CD4-positive, alpha-beta T cell treated with Interleukin-2 at 100 ng/mL for 4 hours (primary cell): ENCODE data around the gene DMPK.
"Not testable (repeated sequence)": the region's sequence is repeated elsewhere in the genome, so short reads cannot be mapped to it uniquely, and the experiment has no call there.

Experiments
- DNase-seq: peaks from one replicate; pipeline ENCODE4 v3.0.0-alpha.2; 2020; ENCODE audit warnings: low spot score

Gene DMPK

DNA sequence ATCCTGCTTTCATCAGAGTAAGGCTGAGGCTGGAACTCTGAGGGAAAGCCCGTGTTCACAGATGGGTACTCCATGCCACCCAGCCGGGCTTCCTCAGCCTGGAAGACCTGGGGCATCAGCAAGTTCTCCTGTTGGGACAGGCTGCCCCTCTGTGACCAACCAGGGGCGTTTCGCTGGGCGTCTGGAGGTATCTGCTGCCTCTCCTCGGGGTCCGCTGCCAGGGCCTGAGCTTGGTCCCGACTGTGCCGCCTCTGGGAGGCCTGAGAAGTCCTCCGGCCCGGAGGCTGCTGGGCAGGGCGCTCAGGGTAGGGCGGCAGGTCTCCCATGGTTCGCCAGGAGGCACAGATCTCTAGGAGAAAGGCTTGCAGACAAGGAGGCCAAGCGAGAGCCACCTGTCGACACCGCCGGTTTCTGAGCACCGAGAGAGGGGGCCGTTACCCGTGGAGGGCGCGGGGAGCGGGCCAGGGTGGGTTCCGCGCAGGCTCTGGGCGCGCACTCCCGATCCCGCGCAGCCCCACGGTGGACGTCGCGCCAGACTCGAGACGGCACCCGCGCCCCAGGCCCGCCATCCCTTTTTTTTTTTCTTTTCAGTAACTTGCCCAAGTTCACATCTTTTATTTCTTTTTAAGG is 32.7 kb upstream of the DMPK start, which contains the start of gene RSPH6A:
Gene RSPH6A, minus strand, starts transcription at position 458 of the 630 bp plus-strand sequence. Its CDS starts 132 bp downstream, at position 326.
- DNase-seq = no peak

DNA sequence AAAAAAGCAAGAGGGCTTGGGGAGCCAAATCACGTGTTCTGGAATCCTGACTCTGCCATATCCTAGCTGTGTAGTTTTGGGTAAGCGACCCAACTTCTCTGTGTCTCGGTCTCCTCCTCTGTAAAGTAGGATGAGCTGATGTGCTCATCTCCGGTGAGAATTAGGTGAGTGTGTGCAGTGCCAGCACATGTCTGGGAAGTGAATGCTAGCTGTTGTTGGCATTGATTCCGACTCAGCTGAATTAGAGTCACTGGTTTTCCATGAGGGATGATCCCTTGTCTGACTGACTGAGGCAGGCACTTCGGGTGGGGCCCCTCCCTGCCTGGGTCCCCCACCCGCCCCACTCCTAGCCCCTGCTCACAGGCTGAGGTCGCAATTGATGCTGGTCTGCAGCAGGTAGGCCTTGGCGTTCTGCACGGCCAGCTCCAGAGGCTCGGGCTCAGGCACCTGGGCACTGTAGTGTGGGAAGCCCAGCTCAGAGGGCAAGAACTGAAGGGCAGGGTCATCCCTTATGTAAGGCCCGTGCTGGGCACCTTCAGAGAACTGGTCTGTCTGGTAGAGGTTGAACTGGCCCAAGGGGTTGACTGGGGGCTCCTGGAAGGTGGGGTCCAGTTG is 32.0 kb upstream of the DMPK start:
- no peak for DNase-seq

DNA sequence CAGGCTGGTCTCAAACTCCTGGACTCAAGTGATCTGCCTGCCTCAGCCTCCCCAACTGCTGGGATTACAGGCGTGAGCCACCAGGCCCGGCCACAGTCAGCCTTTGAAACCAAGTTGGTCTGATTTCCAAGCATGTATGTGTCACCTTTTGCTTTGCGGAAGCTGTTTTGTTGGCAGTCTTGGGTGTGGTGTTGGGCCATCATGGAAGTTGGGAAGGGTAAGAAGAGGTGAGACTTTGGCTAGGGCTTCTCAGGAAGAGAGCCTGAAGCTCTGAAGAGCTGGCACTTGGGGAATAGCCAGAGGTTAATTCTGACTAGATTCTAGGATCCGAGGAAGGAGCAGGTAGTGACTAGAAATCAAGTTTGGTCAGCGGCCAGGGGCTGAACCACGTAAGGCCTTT is 30.0 kb upstream of the DMPK start:
- DNase-seq = no peak

DNA sequence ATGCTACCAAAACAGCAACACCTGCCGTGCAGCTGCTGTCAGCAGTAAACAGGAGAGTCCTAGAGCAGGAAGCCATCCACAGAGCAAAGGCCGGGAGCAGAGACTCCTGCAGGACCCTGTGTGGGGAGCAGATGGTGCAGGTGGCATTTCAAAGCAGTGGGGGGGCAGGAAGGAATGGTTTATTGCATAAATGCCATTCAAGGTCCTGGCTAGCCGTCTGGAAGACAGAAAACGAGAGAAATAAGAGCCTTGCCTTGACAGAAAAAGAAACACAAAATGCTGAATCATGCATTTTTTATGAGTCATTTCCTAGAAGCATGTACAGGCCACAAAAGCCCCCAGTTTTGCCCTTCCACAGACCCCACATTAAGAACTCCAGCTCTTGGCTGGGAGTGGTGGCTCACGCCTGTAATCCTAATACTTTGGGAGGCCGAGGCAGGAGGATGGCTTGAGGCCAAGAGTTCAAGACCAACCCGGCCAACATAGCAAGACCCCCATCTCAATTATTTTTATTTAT is 27.4 kb upstream of the DMPK start:
- no peak for DNase-seq

DNA sequence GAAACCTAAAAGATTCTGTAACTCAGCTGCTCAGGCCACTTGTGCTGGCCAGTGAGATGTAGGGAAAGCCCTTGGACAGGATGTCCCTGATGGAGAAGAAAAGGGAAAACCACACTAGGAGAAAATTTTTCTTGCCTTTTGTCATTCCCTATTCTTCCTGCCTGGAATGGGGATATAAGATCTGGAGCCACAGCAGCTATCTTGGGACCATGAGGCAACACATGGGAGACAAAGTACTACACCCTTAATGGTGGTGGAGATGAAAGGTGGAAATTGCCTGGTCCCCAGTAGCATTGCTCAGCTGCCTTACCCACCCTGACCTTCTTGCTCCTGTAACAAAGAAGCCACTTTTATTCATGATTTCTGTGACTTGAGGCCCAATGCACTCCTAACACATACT is 23.4 kb upstream of the DMPK start:
- no peak for DNase-seq

DNA sequence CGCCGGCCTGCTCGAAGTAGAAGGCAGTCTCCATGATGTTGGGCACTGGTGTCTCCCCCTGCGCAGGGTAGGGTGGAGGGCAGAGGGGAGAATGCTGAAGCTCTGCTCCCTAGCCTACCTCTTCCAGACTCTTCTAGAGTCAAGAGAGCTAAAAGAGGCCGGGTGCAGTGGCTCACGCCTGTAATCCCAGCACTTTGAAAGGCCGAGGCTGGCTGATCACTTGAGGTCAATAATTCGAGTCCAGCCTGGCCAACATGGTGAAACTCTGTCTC is 22.6 kb upstream of the DMPK start:
- no peak for DNase-seq

DNA sequence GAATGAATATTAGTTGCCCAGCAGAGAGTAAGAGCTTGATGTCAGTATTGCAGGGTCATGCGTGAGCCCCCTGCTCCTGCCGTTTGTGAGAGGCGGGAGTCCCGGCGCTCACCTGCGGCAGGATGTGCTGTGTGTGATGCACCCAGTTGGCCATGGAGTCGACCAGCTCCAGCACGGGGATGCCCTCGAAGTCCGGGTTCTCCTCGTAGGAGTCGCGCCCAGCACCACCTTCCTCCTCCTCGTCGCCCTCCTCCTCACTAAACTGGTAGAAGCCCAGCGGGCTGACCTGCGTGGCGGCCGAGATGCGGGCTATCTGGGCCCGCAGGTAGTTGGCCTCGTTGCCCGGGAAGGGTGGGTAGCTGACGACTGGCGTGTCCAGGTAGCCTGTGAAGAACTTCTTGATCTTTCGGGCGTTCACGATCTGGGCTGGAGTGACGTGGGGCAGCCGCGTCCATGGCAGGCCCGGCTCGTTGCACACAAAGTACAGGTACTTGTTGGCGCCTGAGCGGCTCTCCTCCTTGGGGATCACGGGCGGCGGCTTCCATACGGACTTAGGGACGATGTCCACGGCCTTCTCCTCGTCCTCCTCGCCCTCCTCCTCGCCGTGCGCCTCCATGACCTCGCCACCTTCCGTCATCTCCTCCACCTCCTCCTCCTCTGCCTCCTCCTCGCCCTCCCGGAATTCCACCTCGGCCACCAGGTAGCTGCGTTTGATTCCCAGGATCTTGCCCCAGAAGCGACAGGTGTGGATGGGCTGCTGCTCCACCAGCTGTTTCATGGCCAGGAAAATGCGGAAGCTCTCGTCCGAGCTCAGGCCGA is 22.1 kb upstream of the DMPK start:
- no peak for DNase-seq

DNA sequence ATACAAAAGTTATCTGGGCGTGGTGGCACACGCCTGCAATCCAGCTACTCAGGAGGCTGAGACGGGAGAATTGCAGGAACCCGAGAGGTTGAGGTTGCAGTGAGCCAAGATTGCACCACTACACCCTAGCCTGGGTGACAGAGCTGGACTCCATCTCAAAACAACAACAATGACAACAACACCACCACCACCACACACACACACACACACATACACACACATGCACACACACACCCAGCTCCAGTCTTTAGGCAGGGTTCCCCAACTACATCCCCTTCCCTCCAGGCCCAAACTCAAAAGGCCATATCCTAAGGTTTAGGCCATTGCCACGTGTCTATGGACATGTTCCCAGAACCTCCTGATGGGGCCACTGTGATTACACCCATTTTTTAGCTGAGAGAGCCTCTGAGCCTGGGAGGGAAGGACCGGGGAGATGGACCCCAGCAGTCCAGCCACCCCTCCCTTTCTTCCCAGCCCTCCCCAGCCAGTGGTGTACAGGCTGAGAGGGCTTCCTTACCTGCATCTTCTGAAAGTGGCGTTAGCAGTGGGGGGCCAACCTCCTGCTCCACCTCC is 19.4 kb upstream of the DMPK start:
- DNase-seq = no peak

DNA sequence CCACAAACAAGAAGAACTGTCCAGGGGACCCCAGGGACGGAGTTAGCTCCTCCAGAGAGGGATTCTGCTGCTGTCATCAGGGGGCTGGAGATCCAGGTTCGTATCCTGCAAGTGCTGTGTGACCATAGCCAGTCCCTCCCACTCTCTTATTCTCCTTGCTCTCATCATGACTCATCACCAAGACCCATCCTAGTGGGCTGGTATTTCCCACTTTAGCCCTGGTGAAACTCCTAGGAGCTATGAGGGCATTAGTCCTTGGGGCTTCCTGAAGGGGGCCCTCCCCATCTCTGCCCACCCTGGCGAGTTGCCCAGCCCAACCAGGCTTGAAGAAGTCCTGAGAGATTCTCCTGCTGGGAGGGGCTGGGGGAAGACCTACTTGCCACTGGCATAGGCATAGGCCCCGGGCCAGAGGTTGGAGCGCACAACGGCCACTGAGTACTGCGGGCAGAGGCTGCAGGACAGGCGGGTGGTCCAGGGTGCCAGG is 17.8 kb upstream of the DMPK start:
- no peak for DNase-seq

DNA sequence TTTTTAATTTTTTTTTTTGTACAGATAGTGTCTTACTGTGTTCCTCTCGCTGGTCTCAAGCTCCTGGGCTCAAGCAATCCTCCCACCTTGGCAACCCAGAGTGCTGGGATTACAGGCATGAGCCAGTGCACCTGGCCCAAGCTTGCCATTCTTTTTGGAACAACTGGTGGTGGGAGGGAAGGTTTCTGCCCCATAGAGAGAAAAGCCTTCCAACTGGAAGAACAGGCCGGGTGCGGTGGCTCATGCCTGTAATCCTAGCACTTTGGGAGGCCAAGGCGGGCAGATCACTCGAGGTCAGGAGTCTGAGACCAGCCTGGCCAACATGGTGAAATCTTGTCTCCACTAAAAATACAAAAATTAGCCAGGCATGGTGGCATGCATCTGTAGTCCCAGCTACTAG is 17.3 kb upstream of the DMPK start:
- not testable (repeated sequence) for DNase-seq

DNA sequence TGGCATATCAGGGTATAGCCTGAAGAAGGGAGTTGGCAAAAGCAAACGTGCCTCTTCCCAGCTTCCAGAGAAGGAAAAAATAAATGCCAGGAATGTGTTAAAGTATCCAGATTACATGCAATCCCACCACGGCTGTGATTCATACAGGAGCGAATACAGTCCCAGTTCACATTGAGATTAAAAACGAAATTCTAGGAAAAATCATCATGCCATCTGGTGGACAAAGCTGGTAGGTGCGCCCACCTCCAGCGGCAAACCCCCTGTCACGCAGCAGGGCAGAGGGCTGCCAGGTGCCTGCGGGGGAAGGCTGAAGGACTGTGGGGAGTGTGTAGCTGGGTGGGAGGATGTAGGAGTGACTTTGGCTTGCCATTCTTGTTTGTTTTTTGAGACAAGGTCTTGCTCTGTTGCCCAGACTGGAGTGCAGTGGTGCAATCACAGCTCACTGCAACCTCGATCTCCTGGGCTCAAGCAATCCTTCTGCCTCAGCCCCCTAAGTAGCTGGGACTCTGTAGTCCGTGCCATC is 16.8 kb upstream of the DMPK start:
- peak; percentile 68 for DNase-seq

DNA sequence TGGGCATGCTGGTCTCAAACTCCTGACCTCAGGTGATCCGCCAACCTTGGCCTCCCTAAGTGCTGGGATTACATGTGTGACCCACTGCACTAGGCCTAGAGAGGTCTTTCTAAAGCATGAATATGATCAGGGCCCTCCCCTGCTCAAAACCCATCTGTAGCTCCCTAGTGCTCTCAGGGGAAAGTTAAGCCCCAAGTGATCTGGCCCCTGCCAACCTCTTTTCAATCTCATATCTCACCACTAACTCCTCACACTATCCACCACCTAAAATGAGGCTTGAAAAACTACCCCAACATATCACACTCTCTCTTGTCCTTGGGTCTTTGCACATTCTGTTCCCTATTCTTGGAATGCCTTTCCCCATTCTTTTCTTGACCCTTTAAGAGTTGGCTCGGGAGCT is 12.3 kb upstream of the DMPK start:
- no peak for DNase-seq

DNA sequence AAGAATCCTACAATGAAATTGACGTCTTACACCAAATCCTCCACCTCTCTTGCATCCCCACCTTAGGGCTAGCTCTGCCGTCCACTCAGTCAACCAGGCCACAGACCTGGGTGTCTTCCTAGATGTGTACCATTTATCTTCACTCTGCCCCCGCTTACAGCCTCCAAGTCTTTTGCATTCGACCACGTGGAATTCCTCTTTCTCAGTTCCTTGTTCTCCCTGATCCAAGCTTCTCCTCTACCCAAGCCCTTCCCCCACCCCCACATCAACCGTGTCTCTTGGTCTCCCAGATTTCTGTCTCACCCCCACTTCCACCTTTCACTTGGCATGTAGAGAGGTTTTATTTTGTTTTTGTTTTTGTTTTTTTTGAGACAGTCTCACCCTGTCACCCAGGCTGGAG is 11.6 kb upstream of the DMPK start:
- DNase-seq = no peak

DNA sequence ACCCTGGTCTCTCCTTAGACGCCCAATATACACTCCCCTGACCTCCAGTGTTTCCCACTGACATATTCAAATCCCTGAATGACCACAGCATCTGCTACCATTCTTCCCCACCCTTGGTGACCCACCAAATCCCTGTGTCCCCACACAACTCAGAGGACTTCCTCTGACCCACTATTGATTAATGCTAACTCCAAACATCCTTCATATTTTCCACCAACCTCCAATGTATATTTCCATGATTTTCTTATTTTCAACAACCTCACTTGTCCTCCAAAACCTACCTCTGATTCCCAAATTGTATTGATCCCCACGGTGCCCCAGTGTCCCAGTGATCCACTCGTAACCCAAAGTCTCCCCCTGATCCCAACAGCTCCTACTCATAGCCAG is 10.9 kb upstream of the DMPK start:
- DNase-seq = no peak

DNA sequence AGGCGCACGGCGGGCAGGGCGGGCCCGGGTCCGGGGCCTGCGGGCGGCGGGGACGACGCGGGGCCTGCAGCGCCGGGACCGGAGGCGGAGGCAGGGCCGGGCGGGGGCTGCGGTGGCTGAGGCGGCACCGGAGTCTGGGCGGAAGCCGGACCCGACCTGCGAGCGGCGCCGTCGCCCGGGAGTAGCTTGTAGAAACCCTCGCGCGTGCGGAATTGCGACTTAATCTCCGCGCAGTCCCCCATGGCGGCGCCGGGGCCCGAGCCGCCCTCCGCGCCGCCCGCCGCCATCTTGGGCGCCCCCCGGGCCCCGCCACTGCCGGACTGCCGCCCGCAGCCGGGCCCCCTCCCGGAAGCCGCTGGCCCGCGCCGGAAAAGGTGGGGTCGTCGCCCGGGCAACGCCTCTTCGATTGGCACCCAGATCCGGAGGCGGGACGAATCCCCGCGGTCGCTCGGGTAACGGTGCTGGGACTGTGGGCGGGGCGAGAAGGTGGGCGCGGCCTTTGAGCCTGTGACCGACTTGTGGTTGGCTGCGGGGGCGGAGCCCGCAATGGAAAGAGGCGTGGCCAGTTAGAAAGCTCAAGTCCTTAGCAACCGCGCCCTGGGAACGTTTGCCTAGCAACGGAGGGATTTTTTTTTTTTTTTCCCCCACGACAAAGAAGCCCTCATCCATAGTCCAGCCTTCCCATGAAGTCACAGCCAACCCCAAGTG is 10.3 kb upstream of the DMPK start, which contains the start of gene DMWD:
Gene DMWD, minus strand, starts transcription at position 376 of the 708 bp plus-strand sequence. Its CDS starts 89 bp downstream, at position 287.
- DNase-seq = peak; percentile 99

DNA sequence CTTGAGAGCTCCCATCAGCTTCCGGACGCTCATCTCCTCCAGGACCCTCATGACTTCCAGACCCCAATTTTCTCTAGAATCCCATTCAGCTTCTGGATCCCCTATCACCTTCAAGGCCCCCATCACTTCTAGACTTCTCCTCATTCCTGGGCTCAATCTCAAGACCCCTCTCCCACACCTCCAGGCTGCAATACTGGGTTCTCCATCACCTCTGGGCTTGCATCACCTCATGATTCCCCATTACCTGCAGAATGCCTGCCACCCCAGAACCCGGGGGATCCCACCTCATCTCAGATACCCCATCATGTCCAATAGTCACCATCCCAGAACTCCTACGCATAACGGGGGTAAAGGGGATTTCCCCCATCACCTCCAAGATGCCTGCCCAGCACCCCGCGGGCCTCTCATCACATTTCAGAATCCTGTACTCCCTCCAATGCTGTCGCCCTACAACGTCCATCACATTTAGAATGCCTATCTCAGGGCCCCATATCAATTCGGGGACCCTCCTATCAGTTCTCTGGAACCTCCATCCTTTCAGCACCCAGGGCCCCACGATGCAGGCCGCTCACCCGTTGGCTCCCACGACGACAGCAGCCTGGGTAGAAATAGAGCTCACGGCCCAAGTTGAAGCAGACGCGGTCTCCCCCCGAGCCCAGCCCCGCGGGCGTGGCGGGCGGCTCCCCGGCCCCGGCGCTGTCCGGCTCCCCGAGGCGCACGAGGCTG is 9.6 kb upstream of the DMPK start:
- peak; percentile 4 for DNase-seq

DNA sequence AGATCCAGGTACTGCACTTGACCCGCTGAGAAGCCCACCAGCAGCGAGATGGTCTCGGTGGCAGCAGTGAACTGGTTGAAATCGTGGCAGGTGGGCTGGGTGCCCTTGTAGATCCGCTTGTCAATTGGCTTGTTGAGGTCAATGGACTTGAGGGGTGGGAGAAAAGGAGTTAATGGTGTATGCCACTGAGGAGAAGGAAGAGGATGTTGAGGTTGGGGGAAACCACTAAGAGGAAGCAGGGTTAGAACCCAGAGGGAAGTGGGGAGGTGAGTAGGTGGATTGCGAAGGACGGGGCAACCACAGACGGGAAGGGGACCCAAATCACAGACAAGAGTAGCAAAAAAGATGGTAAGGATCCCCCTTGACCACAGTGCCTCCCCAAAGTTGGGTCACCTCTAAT is 8.7 kb upstream of the DMPK start:
- DNase-seq = peak; percentile 49

DNA sequence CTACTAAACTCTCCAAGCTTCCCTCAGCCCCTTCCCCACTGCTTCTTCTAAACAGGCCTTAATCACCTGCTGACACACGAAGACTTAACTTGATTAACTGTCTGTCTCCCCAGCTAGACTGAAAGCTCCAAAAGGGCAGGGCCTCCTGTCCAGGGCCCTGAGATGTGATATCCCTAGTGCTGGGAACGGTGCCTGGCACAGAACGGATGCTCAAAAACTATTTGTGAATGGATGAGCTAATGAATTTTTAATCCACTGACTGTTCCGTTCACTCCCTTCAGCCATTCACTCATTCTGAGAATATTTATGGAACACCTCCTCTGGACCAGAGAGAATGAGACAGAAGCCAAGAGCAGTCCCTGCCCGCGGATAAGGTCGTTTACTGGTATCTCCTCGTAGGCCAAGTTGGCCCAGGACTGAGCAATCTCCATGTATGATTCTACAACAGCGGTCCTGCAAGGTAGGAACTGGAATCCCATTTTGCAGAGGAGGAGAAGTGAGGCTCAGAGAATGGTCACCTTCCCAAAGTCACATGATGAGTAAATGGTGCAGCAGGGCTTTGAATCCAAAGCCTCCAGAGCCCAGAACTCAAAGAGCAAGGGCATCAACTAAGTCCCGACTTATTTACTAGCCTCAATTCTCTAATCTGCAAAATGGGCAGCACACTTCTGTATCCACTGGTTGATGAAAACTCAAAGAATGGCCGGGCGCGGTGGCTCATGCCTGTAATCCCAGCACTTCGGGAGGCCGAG is 6.9 kb upstream of the DMPK start:
- DNase-seq = no peak

DNA sequence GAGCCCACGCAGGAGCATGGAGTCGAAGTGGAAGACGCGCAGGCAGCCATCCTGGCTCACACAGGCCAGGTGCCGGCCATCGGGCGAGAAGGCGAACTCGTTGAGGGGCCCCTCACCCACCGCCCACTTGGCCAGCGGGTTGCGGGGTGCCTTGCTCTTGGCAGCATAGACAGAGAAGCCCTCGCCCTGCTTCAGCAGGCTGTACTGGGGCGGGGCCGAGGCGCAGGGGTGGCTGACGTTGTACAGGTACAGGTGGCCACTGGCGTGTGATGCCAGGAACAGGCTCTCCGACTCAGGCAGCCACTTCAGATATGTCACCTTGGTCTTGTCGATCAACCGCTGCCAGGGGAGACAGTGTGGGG is 4.2 kb upstream of the DMPK start:
- DNase-seq = no peak

DNA sequence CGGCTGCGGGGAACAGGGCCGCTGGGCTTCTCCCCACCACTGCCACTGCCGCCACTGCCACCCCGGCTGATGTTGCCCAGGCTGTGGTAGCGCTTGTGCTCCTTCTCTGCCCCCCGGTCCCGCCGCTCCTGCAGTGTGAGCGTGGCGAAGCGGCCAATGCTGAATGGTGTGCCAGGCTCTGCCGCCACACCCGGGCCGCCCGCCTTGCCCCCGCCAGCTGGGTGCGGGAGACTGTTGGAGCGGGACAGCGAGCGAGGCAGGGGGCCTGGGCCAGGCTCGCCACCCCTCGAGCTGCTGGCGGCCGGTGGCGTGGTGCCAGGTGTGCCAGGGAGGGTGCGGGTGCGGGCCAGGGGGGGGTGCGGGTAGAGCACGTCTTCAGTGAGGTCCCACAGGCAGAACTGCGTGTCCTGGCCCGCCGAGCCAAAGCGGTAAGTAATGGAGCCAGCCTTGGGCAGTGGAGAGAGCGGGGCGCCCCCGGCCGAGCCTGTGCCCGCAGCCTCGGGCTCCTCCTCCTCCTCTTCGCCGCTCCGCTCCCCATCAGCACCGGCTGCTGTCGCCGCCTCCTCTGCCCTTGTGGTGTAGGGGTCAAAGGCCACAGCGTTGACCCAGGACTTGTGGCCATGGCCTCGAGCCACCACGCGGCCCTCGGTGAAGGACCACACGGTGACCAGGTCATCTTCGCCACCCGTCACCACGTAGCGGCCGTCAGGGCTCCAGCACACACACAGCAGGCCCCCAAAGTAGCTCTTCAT is 3.7 kb upstream of the DMPK start:
- no peak for DNase-seq
